C4-2B (cell line): ENCODE measurements around the gene PPM1D.

Source experiments
- CTCF ChIP-seq: fragments of 450-650 bp; conservative IDR thresholded peaks from 2 replicates; pipeline ENCODE4 v1.5.1; 2017; ENCODE audit warnings: mild to moderate bottlenecking
- ZFX ChIP-seq: fragments of 450-650 bp; IDR thresholded peaks from 2 replicates; pipeline ENCODE4 v1.6.1; 2017

- TF ChIP-seq CTCF = no peak
- TF ChIP-seq ZFX = no peak
Observed at GRCh38 chr17:60680754-60681153, 80.8 kb downstream of the PPM1D start.
